HG02798 (cell line): ENCODE results near the gene CST11.

Experiments
- ATAC-seq: cut with Tn5 transposase; IDR thresholded peaks from one replicate; pipeline ENCODE4 v1.9.1; 2021; ENCODE audit warnings: mild to moderate bottlenecking; ENCODE audit not compliant: unreplicated experiment, poor library complexity

Gene CST11

DNA sequence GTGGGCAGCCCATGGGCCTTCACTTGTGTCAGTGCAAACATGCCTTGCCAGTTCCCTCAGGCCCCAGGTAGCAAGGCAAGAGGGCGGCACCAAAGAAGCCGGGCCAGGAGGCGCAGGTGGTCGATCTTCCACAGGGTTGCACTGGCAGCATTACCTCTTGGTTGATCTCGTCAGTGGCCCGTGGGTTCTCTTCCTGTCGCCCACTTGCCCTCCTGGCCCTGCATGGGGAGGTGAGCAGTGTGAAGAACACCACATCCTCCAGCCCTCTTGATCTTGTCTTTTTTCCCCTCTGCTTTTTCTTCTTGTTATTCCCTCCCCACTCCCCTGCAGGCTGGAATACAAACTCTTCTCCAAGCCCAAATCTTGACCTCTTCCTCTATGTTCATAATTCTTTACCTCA lies 3.0 kb upstream of the CST11 start:
- ATAC-seq = no peak

DNA sequence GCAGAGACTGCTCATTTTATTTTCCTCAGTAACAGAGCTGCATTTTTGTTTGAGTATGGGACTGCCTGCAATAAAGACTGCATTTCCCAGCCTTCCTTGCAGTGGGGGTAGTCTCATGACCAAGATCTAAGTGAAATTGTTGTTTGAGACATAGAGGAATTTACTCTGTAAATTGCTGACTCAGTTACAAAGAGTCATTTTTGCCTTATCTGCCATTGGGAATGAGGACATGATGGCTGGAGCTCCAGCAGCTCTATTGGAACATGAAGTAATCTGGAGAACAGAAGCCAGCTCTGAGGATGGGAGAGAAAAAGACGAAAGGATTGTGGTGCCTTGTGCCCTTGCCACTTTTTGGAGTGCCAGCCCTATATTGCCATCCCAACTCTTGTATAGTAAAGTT lies 2.1 kb upstream of the CST11 start:
- ATAC-seq = no peak

DNA sequence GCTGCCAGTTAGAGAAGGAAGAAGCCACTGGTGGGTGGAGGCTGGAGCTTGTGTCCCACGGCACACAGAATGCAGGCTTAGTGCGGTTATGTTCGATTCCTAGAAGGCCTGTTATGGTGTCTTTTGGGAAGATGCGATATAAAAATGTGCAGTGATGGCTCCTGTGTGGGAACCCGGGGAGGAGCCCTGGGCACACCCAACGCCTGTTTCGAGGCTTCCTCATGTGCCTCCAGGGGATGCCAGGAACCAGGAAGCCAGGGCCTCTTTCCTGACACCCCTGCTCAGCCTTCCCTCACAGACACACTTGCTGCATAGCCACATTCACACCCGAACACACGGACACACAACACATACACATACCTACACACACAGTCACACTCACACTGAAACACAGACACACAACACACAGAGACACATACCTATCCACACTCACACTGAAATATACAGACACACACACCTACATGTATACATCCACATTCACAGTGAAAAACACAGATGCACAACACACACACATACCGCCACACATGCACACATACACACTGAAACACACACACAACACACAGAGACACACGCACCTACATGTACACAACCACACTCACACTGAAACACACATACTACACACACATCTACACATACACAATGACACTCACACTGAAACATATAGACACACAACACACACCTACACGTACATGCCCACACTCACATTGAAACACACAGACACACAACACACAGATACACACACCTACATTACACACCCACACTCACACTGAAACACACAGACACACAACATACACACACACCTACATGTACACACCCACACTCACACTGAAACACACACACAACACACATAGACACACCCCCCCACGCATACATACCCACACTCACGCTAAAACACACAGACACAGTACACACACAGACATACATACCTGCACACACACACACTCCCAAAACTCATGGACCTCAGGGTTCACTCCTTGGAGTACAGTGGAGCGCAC lies 1.2 kb upstream of the CST11 start:
- no peak for ATAC-seq

DNA sequence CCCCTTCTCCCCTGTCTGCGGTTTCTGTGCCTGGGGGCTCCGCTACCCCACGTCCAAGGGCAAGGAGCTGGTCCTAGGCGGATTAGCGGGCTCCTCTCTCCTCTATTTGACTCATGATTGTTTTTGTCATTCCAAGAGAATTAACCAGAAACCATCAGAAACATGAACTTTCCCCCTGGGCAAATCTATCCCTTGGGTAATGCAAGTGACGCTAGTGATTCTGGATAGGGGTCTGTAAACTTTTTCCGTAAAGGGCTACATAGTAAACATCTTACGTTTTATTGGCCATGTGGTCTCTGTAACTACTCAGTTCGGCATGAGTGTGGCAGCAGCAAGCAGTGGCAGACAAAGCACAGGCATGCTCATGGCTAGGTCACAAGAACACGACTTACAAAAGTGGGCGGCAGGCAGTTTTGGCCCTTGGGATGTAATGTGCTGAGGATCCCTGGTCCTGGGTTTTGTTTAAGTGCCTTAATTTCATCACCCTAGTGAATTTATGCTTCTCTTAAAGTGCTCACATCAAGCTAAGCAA lies 654 bp downstream of the CST11 start:
- ATAC-seq = no peak

DNA sequence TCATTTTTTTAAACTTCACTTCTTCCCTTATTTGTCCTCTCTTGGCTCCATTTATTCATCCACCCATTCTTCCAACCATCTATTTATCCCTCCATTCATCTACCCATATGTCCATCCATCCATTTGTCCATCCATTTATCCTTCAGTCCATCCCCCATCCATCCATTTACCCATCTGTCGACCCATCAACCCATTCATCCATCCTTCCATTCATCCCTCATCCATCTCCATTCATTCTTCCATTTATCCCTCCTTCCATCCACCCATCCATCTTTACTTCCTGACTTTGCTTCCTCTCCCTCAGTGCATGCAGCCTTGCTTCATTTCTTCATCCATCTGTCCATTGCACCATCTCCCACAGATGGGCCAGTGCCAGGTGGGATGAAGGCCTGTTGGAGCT lies 1.8 kb downstream of the CST11 start:
- no peak for ATAC-seq

DNA sequence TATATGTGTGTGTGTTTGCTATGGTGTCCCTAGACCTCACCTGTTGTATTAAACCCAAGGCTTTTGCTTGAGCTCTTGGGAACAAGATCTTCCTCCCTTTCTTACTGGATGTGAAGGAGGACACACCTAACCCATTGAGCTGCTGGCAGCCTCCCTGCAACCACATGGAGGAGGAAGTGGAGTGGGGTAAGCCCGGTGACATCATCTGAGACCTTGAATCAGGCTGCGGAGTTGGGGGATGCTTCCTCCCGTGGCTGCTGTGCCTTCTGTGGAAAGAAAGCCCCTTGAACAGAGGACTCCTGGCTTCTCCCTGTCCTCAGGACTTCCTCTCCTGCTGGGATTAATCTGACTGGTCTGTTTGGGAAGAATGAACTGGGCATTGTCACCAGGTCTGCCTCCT lies 3.3 kb downstream of the CST11 start:
- no peak for ATAC-seq

GRCh38 chr20:23448167-23448566 lies 4.5 kb downstream of the CST11 start:
- ATAC-seq = no peak

DNA sequence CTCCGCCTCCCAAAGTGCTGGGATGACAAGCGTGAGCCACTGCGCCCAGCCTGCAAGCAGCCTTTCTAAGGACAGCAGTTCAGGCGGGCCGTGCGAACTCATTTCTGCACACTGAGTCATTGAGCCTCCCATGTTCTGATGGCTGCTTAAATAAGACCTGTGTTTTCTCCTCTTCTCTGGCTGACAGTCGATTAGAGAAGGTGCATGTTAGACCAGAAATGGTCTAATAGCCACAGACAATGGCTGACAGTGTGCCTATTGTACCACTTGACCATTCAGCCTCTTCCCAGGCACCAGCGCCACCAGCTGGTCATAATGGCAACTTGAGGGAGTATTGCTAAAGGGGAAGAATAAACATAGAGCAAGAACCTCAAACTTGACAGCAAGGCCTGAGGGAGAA lies 6.2 kb downstream of the CST11 start:
- peak; percentile 53 for ATAC-seq

DNA sequence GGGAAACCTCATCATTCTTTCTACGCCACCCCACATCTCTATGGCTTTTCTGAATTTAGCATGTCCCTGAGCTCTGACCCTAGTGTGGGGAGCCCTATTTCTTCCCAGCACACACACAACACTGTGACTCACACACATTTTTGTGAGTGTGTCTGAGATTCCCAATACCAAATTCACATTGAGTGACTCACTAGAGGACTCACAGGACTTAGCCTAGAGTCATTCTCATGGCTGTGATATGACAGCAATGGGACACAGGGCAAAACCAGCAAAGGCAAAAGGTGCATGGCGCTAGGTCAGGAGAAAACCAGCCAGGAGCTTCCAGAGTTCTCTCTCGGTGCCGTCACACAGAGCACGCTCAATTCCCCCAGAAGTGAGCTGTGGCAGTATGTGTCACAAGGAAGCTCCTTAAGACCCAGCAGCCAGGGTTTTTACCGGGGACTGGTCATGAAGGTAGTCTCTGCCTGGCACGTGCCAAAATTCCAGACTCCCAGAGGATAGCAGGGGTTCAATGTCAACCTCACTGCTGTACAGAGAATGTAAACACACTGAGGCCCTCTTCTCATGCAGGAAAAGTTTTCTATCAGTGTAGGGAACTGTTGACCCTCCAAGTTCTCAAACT lies 7.0 kb downstream of the CST11 start:
- ATAC-seq = no peak

DNA sequence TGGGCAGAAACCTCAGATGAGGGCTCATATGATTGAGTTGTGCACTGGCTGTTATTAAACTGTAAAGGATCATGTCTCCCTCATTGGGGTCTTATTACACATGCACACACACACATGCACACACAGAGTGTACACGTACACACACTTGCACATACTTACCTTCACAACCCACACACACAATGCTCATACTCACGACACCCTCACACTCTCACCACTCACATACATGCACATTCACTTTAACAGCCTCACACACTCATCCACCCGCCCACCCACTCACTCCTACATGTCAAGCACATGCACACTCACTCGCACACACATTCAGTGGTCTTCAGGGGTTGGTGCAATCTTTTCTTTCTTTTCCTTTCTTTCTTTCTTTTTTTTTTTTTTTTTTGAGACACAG lies 7.8 kb downstream of the CST11 start:
- ATAC-seq = no peak

DNA sequence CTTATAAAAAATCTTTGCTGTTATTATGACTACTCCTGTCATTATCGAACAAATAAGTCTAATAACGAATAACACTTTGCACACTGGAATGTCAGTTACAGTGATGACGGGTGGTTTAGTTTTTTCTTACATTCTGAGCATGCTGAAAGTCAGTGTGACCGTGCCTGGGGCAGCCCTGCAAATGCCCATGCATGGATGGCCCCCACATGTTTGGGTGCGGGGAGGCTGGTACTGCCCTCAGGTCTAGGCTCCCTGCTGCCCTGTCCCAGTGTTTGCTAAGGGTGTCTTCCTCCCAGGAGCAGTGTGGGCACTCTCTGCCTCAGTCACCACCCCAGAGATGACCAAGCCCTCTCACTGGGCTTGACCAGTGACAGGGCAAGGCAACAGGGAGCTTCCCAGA lies 10.2 kb downstream of the CST11 start:
- ATAC-seq = no peak

DNA sequence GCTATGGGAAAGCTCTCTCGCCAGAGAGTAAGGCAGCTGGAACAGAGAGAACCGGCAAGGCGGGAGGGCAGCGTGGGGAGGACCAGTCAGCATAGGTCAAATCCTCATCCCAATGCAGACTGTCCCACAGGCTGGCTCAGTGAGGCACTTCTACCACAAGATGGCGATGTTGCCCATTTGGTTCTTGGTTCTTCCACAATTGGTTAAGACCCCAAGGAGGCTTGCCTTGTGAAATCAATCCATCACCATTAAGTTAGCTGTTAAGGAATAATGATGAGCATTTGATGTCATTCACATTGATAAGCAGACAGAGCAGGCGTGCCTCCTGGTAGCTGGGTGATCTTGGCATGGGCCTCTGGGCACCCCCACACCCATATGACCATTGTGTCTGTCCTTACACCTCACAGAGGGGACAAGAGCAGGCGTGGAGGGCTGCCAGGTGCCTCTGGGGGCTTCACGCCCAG lies 10.8 kb downstream of the CST11 start:
- peak; percentile 74 for ATAC-seq

DNA sequence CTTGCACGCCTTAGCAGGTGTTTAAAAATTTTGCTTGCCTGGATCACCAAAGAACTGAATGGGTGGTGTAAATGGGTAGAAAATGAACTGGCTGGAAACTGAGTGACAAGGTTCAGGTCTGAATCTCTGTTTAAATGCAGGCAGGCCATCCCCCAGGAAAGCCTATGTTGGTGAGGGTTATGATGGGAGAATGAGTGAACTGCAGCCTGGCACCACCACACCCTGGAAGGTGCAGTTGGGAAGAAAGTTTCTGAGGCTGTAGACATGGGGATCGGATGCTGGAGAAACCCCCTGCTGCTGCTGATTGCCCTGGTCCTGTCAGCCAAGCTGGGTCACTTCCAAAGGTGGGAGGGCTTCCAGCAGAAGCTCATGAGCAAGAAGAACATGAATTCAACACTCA lies 12.7 kb downstream of the CST11 start:
- no peak for ATAC-seq

GRCh38 chr20:23438661-23439060 lies 14.0 kb downstream of the CST11 start:
- no peak for ATAC-seq

- ATAC-seq = no peak
Measured at GRCh38 chr20:23437126-23437899, 15.4 kb downstream of the CST11 start.

DNA sequence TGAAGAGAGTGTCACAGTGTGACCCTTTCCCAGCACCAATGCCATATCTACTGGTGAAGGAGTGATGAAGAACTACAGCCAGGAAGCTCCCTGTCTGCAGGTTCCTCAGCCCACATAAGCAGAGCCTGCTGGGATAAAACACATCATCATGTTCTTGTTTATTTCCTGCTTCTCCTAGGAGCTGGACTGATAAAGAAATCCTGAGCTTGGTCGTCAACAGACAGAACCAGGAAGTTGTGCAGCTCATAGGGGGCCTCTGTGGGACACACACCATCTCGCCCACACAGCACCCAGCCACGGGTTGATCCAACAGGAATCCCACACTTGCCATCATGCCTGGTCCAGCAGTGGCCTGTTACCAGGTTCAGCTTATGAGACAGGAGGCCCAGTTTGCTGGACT lies 16.0 kb downstream of the CST11 start:
- ATAC-seq = no peak

- no peak for ATAC-seq
Measured at GRCh38 chr20:23435626-23436539, 16.8 kb downstream of the CST11 start.

- no peak for ATAC-seq
Measured at GRCh38 chr20:23434521-23435313, 18.0 kb downstream of the CST11 start.

DNA sequence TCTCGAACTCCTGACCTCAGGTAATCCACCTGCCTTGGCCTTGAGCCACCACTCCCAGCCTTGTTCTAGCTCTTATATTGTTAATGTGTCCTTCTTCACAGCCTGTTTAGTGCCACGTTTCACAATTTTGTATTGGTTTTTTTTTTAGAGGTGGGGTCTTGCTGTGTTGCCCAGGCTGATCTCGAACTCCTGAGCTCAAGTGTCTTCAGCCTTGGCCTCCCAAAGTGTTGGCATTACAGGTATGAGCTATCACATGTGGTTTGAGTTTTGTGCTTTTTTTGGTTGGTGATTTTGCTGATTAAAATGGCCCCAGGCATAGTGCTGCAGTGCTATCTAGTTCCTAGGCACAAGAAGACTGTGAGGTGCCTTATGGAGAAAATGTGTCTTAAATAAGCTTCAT lies 19.0 kb downstream of the CST11 start:
- ATAC-seq = no peak
